Nephron progenitor cell (in vitro differentiated cells): ENCODE data around the gene AGAP1.

Experiments used
- DNase-seq: peaks from one replicate; pipeline ENCODE4 v3.0.0; 2021
- H3K27ac Mint-ChIP-seq: 2 replicates; pipeline ENCODE4 v1.8.0; 2021; ENCODE audit warnings: mild to moderate bottlenecking, moderate library complexity, mixed read lengths
- H3K27me3 Mint-ChIP-seq: 2 replicates; pipeline ENCODE4 v1.8.0; 2021; ENCODE audit warnings: mild to moderate bottlenecking, low read depth, mixed read lengths; ENCODE audit not compliant: poor library complexity
- H3K36me3 Mint-ChIP-seq: 2 replicates; pipeline ENCODE4 v1.8.0; 2021; ENCODE audit warnings: low read depth, mixed read lengths
- H3K4me1 Mint-ChIP-seq: 2 replicates; pipeline ENCODE4 v1.8.0; 2021; ENCODE audit warnings: mixed read lengths
- H3K4me3 Mint-ChIP-seq: 2 replicates; pipeline ENCODE4 v1.8.0; 2021; ENCODE audit warnings: mild to moderate bottlenecking, moderate library complexity, mixed read lengths
- H3K9me3 Mint-ChIP-seq: 2 replicates; pipeline ENCODE4 v1.8.0; 2021; ENCODE audit warnings: mild to moderate bottlenecking, moderate library complexity, mixed read lengths
- CTCF ChIP-seq: fragments of 200-600 bp; sonication (generic); IDR thresholded peaks from 2 replicates; pipeline ENCODE4 v1.5.0; 2021; ENCODE audit warnings: antibody characterized with exemption

The AGAP1 gene

GRCh38 chr2:235555371-235555770, 61.5 kb downstream of the AGAP1 start:
- Mint-ChIP-seq H3K4me3 (no peak overlapping the region), H3K9me3 (no peaks in the 10 kb centered on the region), H3K36me3 (peaks cover 9% of the 10 kb centered on the region), H3K27ac (no peak overlapping the region), H3K4me1 (peaks cover 59% of the 10 kb centered on the region), H3K27me3 (no peaks in the 10 kb centered on the region)
- TF ChIP-seq CTCF, result no peak
- DNase-seq, result no peak

GRCh38 chr2:235556086-235556485, 62.2 kb downstream of the AGAP1 start:
- Mint-ChIP-seq H3K4me3 (no peak overlapping the region), H3K27me3 (no peaks in the 10 kb centered on the region), H3K4me1 (peaks cover 63% of the 10 kb centered on the region), H3K27ac (no peak overlapping the region), H3K36me3 (peaks cover 9% of the 10 kb centered on the region), H3K9me3 (no peaks in the 10 kb centered on the region)
- DNase-seq, result no peak
- no peak for TF ChIP-seq CTCF

- H3K27ac Mint-ChIP-seq, result no peak overlapping the region
- H3K4me1 Mint-ChIP-seq, result peaks cover 63% of the 10 kb centered on the region
- DNase-seq, result no peak
- H3K27me3 Mint-ChIP-seq, result no peaks in the 10 kb centered on the region
- H3K36me3 Mint-ChIP-seq, result peaks cover 9% of the 10 kb centered on the region
- no peak for TF ChIP-seq CTCF
- no peaks in the 10 kb centered on the region for H3K9me3 Mint-ChIP-seq
- H3K4me3 Mint-ChIP-seq, result no peak overlapping the region
These were observed 63.1 kb downstream of the AGAP1 start for GRCh38 chr2:235556901-235557300.

GRCh38 chr2:235557903-235558302, 64.1 kb downstream of the AGAP1 start:
- Mint-ChIP-seq H3K4me1 (peaks cover 63% of the 10 kb centered on the region), H3K36me3 (peaks cover 9% of the 10 kb centered on the region), H3K27ac (peak overlapping the region; percentile 58), H3K27me3 (no peaks in the 10 kb centered on the region), H3K4me3 (no peak overlapping the region), H3K9me3 (no peaks in the 10 kb centered on the region)
- no peak for DNase-seq
- TF ChIP-seq CTCF, result no peak

GRCh38 chr2:235558572-235558971, 64.7 kb downstream of the AGAP1 start:
- no peaks in the 10 kb centered on the region for H3K9me3 Mint-ChIP-seq
- no peak overlapping the region for H3K4me3 Mint-ChIP-seq
- H3K36me3 Mint-ChIP-seq, result peaks cover 9% of the 10 kb centered on the region
- peaks cover 63% of the 10 kb centered on the region for H3K4me1 Mint-ChIP-seq
- no peak for TF ChIP-seq CTCF
- no peak for DNase-seq
- H3K27me3 Mint-ChIP-seq, result no peaks in the 10 kb centered on the region
- H3K27ac Mint-ChIP-seq, result peak overlapping the region; percentile 13

GRCh38 chr2:235560345-235560744, 66.5 kb downstream of the AGAP1 start:
- peaks cover 60% of the 10 kb centered on the region for H3K4me1 Mint-ChIP-seq

More at GRCh38 chr2:235560345-235560744, 66.5 kb downstream of the AGAP1 start:
- no peaks in the 10 kb centered on the region for H3K9me3 Mint-ChIP-seq
- H3K27ac Mint-ChIP-seq, result peak overlapping the region; percentile 3
- H3K4me3 Mint-ChIP-seq, result no peak overlapping the region
- DNase-seq, result no peak
- H3K36me3 Mint-ChIP-seq, result peaks cover 9% of the 10 kb centered on the region
- H3K27me3 Mint-ChIP-seq, result no peaks in the 10 kb centered on the region
- no peak for TF ChIP-seq CTCF
